ENCODE data around the gene IER3IP1.

The IER3IP1 gene

GRCh38 chr18:47118981-47119380, 57.2 kb downstream of the IER3IP1 start:
- H2BK120ac ChIP-seq (ENCODE audit: low read depth, low read length): no peak overlapping the region
- H3K4me2 ChIP-seq (ENCODE audit: insufficient read depth, low read length, poor library complexity, severe bottlenecking): no peak overlapping the region
- H3K4me1 ChIP-seq (ENCODE audit: control insufficient read depth in 2 of 2, insufficient read depth in 1 of 2, low read depth in 1 of 2, low read length in 2 of 2): peaks cover 0 to 3% of the 10 kb centered on the region in 2 donors
- no peak overlapping the region for H3K23ac ChIP-seq (ENCODE audit: low read depth, low read length, poor library complexity)
- H3K79me1 ChIP-seq (ENCODE audit: low read depth, low read length): no peaks in the 10 kb centered on the region
- H2BK12ac ChIP-seq (ENCODE audit: low read length): no peak overlapping the region
- no peak overlapping the region for H3K27ac ChIP-seq (replicated peaks; ENCODE audit: low read length)
- peaks cover 6 to 68% of the 10 kb centered on the region in 2 donors for H3K36me3 ChIP-seq (replicated peaks in 1 of 2; ENCODE audit: control insufficient read depth in 2 of 2, insufficient read depth in 2 of 2, low read length in 2 of 2)
- H3K18ac ChIP-seq (ENCODE audit: low read length): no peak overlapping the region
- no peak overlapping the region for H2BK5ac ChIP-seq (ENCODE audit: low read length)
- no peak overlapping the region for H3K14ac ChIP-seq (ENCODE audit: low read length)
- H4K91ac ChIP-seq (ENCODE audit: low read depth, low read length, poor library complexity): no peak overlapping the region
- no peaks in the 10 kb centered on the region for H3K9me3 ChIP-seq (replicated peaks in 1 of 2; ENCODE audit: control insufficient read depth in 2 of 2, insufficient read depth in 1 of 2, low read depth in 1 of 2, low read length in 2 of 2)
- H4K8ac ChIP-seq (ENCODE audit: low read depth, low read length): no peak overlapping the region
- no peak overlapping the region for H3K9ac ChIP-seq (ENCODE audit: low read depth, low read length, poor library complexity)
- no peak for DNase-seq (ENCODE audit: low spot score)
- H3K4ac ChIP-seq (ENCODE audit: low read length): no peak overlapping the region
- H2AFZ ChIP-seq (ENCODE audit: low read length): no peak overlapping the region
- H3K4me3 ChIP-seq (ENCODE audit: low read length in 2 of 2): no peak overlapping the region
- WGBS, 2 donors (ENCODE audit: extremely low coverage in 2 of 2, insufficient read length in 2 of 2, insufficient replicate concordance in 1 of 2): no CpG with 5 or more reads among the region's 2 CpGs
- no peaks in the 10 kb centered on the region for H3K27me3 ChIP-seq (ENCODE audit: control insufficient read depth in 3 of 3, insufficient read depth in 3 of 3, low read depth in 1 of 3, low read length in 3 of 3)
- no peak overlapping the region for H2AK5ac ChIP-seq (ENCODE audit: low read depth, low read length)
- no peak overlapping the region for H2BK15ac ChIP-seq (ENCODE audit: low read length)

- Histone ChIP-seq H3K79me1 (ENCODE audit: low read depth, low read length) (no peaks in the 10 kb centered on the region), H3K9me3 (replicated peaks in 1 of 2; ENCODE audit: control insufficient read depth in 2 of 2, insufficient read depth in 1 of 2, low read depth in 1 of 2, low read length in 2 of 2) (no peaks in the 10 kb centered on the region), H3K4me3 (ENCODE audit: low read length in 2 of 2) (no peak overlapping the region), H3K4ac (ENCODE audit: low read length) (no peak overlapping the region), H3K4me2 (ENCODE audit: insufficient read depth, low read length, poor library complexity, severe bottlenecking) (no peak overlapping the region), H2AK5ac (ENCODE audit: low read depth, low read length) (no peak overlapping the region), H3K4me1 (ENCODE audit: control insufficient read depth in 2 of 2, insufficient read depth in 1 of 2, low read depth in 1 of 2, low read length in 2 of 2) (peaks cover 0 to 6% of the 10 kb centered on the region in 2 donors), H3K27ac (replicated peaks; ENCODE audit: low read length) (no peak overlapping the region), H3K23ac (ENCODE audit: low read depth, low read length, poor library complexity) (no peak overlapping the region), H2BK15ac (ENCODE audit: low read length) (no peak overlapping the region), H2BK5ac (ENCODE audit: low read length) (no peak overlapping the region), H4K91ac (ENCODE audit: low read depth, low read length, poor library complexity) (no peak overlapping the region), H2BK12ac (ENCODE audit: low read length) (no peak overlapping the region), H4K8ac (ENCODE audit: low read depth, low read length) (no peak overlapping the region), H2BK120ac (ENCODE audit: low read depth, low read length) (no peak overlapping the region), H3K36me3 (replicated peaks in 1 of 2; ENCODE audit: control insufficient read depth in 2 of 2, insufficient read depth in 2 of 2, low read length in 2 of 2) (peaks cover 5 to 84% of the 10 kb centered on the region in 2 donors), H3K14ac (ENCODE audit: low read length) (no peak overlapping the region), H3K9ac (ENCODE audit: low read depth, low read length, poor library complexity) (no peak overlapping the region), H2AFZ (ENCODE audit: low read length) (no peak overlapping the region), H3K27me3 (ENCODE audit: control insufficient read depth in 3 of 3, insufficient read depth in 3 of 3, low read depth in 1 of 3, low read length in 3 of 3) (no peaks in the 10 kb centered on the region), H3K18ac (ENCODE audit: low read length) (no peak overlapping the region)
- no CpG with 5 or more reads among the region's 2 CpGs for WGBS, 2 donors (ENCODE audit: extremely low coverage in 2 of 2, insufficient read length in 2 of 2, insufficient replicate concordance in 1 of 2)
- no peak for DNase-seq (ENCODE audit: low spot score)
Observed at GRCh38 chr18:47115205-47115604, 61.0 kb downstream of the IER3IP1 start.

- H3K79me1 ChIP-seq (ENCODE audit: low read depth, low read length): no peaks in the 10 kb centered on the region
- H4K8ac ChIP-seq (ENCODE audit: low read depth, low read length): no peak overlapping the region
- no peak overlapping the region for H3K9ac ChIP-seq (ENCODE audit: low read depth, low read length, poor library complexity)
- DNase-seq (ENCODE audit: low spot score): no peak
- peaks cover 0 to 10% of the 10 kb centered on the region in 2 donors for H3K4me1 ChIP-seq (ENCODE audit: control insufficient read depth in 2 of 2, insufficient read depth in 1 of 2, low read depth in 1 of 2, low read length in 2 of 2)
- H2BK15ac ChIP-seq (ENCODE audit: low read length): no peak overlapping the region
- H2BK5ac ChIP-seq (ENCODE audit: low read length): no peak overlapping the region
- H2AFZ ChIP-seq (ENCODE audit: low read length): no peak overlapping the region
- no peak overlapping the region for H2BK12ac ChIP-seq (ENCODE audit: low read length)
- no peak overlapping the region for H3K4ac ChIP-seq (ENCODE audit: low read length)
- no peak overlapping the region for H3K4me2 ChIP-seq (ENCODE audit: insufficient read depth, low read length, poor library complexity, severe bottlenecking)
- H3K36me3 ChIP-seq (replicated peaks in 1 of 2; ENCODE audit: control insufficient read depth in 2 of 2, insufficient read depth in 2 of 2, low read length in 2 of 2): peaks cover 5 to 82% of the 10 kb centered on the region in 2 donors
- H2BK120ac ChIP-seq (ENCODE audit: low read depth, low read length): no peak overlapping the region
- no peak overlapping the region for H3K27ac ChIP-seq (replicated peaks; ENCODE audit: low read length)
- no peak overlapping the region for H2AK5ac ChIP-seq (ENCODE audit: low read depth, low read length)
- no peaks in the 10 kb centered on the region for H3K9me3 ChIP-seq (replicated peaks in 1 of 2; ENCODE audit: control insufficient read depth in 2 of 2, insufficient read depth in 1 of 2, low read depth in 1 of 2, low read length in 2 of 2)
- H3K18ac ChIP-seq (ENCODE audit: low read length): no peak overlapping the region
- no peaks in the 10 kb centered on the region for H3K27me3 ChIP-seq (ENCODE audit: control insufficient read depth in 3 of 3, insufficient read depth in 3 of 3, low read depth in 1 of 3, low read length in 3 of 3)
- H4K91ac ChIP-seq (ENCODE audit: low read depth, low read length, poor library complexity): no peak overlapping the region
- WGBS, 2 donors (ENCODE audit: extremely low coverage in 2 of 2, insufficient read length in 2 of 2, insufficient replicate concordance in 1 of 2): no CpG with 5 or more reads among the region's 2 CpGs
- no peak overlapping the region for H3K23ac ChIP-seq (ENCODE audit: low read depth, low read length, poor library complexity)
- H3K4me3 ChIP-seq (ENCODE audit: low read length in 2 of 2): no peak overlapping the region
- no peak overlapping the region for H3K14ac ChIP-seq (ENCODE audit: low read length)
Observed at GRCh38 chr18:47113796-47114540, 62.2 kb downstream of the IER3IP1 start.

- H4K91ac ChIP-seq (ENCODE audit: low read depth, low read length, poor library complexity): no peak overlapping the region
- H3K79me1 ChIP-seq (ENCODE audit: low read depth, low read length): no peaks in the 10 kb centered on the region
- no peak overlapping the region for H3K4me3 ChIP-seq (ENCODE audit: low read length in 2 of 2)
- no peak overlapping the region for H2AK5ac ChIP-seq (ENCODE audit: low read depth, low read length)
- no CpG with 5 or more reads among the region's 6 CpGs for WGBS, 2 donors (ENCODE audit: extremely low coverage in 2 of 2, insufficient read length in 2 of 2, insufficient replicate concordance in 1 of 2)
- peaks cover 2 to 15% of the 10 kb centered on the region in 2 donors for H3K4me1 ChIP-seq (ENCODE audit: control insufficient read depth in 2 of 2, insufficient read depth in 1 of 2, low read depth in 1 of 2, low read length in 2 of 2)
- H3K23ac ChIP-seq (ENCODE audit: low read depth, low read length, poor library complexity): no peak overlapping the region
- H3K27ac ChIP-seq (replicated peaks; ENCODE audit: low read length): no peak overlapping the region
- no peak overlapping the region for H2AFZ ChIP-seq (ENCODE audit: low read length)
- no peak overlapping the region for H2BK12ac ChIP-seq (ENCODE audit: low read length)
- no peak for DNase-seq (ENCODE audit: low spot score)
- H2BK120ac ChIP-seq (ENCODE audit: low read depth, low read length): no peak overlapping the region
- H3K36me3 ChIP-seq (replicated peaks in 1 of 2; ENCODE audit: control insufficient read depth in 2 of 2, insufficient read depth in 2 of 2, low read length in 2 of 2): peaks cover 4 to 91% of the 10 kb centered on the region in 2 donors
- H3K9ac ChIP-seq (ENCODE audit: low read depth, low read length, poor library complexity): no peak overlapping the region
- H3K18ac ChIP-seq (ENCODE audit: low read length): no peak overlapping the region
- H3K4me2 ChIP-seq (ENCODE audit: insufficient read depth, low read length, poor library complexity, severe bottlenecking): no peak overlapping the region
- H3K4ac ChIP-seq (ENCODE audit: low read length): no peak overlapping the region
- no peak overlapping the region for H3K14ac ChIP-seq (ENCODE audit: low read length)
- no peak overlapping the region for H4K8ac ChIP-seq (ENCODE audit: low read depth, low read length)
- no peak overlapping the region for H2BK15ac ChIP-seq (ENCODE audit: low read length)
- H3K9me3 ChIP-seq (replicated peaks in 1 of 2; ENCODE audit: control insufficient read depth in 2 of 2, insufficient read depth in 1 of 2, low read depth in 1 of 2, low read length in 2 of 2): no peaks in the 10 kb centered on the region
- no peaks in the 10 kb centered on the region for H3K27me3 ChIP-seq (ENCODE audit: control insufficient read depth in 3 of 3, insufficient read depth in 3 of 3, low read depth in 1 of 3, low read length in 3 of 3)
- no peak overlapping the region for H2BK5ac ChIP-seq (ENCODE audit: low read length)
Observed at GRCh38 chr18:47110492-47111274, 65.5 kb downstream of the IER3IP1 start.
